Prostate gland (tissue), 2 donors: ENCODE measurements around the gene UCHL1.

Experiments used
- POLR2A ChIP-seq: fragments of 450-650 bp; IDR thresholded peaks from one replicate; pipeline ENCODE4 v1.6.1; 2016; ENCODE audit warnings: antibody characterized with exemption, mild to moderate bottlenecking
- TF ChIP-seq, protein P1 (sequence below), 4 experiments: fragments of 200-600 bp in 2 of 4; fragments of 450-650 bp in 2 of 4; sonication (generic) in 2 of 4; IDR thresholded peaks; 1 replicate in 3 of 4; 2 replicates in 1 of 4; pipeline ENCODE4 v1.5.1; 2016 to 2019; ENCODE audit warnings: antibody characterized with exemption in 4 of 4, mild to moderate bottlenecking in 2 of 4, moderate library complexity in 2 of 4

DNA sequence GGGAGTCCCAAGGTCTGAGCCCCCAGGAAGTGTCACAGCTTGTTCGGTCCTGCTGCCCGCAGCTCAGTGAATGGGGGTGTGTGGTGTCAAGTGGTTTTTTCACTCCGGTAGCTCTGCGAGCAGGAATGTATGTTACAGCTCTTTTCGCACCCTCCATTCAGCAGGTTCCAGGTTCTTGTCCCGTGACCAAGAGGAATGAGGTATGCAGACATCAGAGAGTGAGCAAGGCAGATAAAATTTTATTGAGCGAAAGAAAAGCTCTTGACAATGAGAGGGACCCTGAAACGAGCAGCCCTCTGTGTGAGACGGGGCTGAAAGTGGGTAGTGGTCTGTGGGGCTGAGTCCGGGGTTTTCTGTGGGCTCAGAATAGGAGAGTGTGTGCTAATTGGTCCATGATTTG lies 31.5 kb downstream of the UCHL1 start:
- TF ChIP-seq, protein P1, sequence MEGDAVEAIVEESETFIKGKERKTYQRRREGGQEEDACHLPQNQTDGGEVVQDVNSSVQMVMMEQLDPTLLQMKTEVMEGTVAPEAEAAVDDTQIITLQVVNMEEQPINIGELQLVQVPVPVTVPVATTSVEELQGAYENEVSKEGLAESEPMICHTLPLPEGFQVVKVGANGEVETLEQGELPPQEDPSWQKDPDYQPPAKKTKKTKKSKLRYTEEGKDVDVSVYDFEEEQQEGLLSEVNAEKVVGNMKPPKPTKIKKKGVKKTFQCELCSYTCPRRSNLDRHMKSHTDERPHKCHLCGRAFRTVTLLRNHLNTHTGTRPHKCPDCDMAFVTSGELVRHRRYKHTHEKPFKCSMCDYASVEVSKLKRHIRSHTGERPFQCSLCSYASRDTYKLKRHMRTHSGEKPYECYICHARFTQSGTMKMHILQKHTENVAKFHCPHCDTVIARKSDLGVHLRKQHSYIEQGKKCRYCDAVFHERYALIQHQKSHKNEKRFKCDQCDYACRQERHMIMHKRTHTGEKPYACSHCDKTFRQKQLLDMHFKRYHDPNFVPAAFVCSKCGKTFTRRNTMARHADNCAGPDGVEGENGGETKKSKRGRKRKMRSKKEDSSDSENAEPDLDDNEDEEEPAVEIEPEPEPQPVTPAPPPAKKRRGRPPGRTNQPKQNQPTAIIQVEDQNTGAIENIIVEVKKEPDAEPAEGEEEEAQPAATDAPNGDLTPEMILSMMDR (IDR thresholded peaks at IDR 0.05): no peak
- no peak for TF ChIP-seq POLR2A
